Left ventricle myocardium superior (tissue), 1 donor: ENCODE measurements around the gene TMEM109. TPM values are rescaled to one million over a fixed set of nuclear protein-coding genes. Genes with fewer than 3 reads are reported as not detected.

ENCODE experiments used
- ATAC-seq: fragments of 200-7000 bp; cut with Tn5 transposase; one replicate; pipeline ENCODE4 v1.9.1; 2020; ENCODE audit warnings: mild to moderate bottlenecking, moderate library complexity
- DNase-seq: peaks from one replicate; pipeline ENCODE4 v3.0.0-alpha.2; 2020
- intact Hi-C: fragments of 100-400 bp; cut with micrococcal nuclease; formaldehyde crosslinking; loops from one replicate; pipeline ENCODE4 v1.11.0; 2022
- long read RNA-seq: library from polyadenylated mRNA; unstranded; transcript quantifications from one replicate; pipeline ENCODE4 v2.0.0, GENCODE V29; 2021
- total RNA-seq: library from RNA; stranded (reverse); fragmentation: NEBNext Ultra II Directional; extraction: Animal tissue kit (Norgen Biotek cat#: 25700); gene quantifications from one replicate; pipeline ENCODE4 v1.2.1, GENCODE V29; 2021
- donor health status: DM: no; HTN: yes; CAD: no; lungs with severe emphysema.

The TMEM109 gene, protein sequence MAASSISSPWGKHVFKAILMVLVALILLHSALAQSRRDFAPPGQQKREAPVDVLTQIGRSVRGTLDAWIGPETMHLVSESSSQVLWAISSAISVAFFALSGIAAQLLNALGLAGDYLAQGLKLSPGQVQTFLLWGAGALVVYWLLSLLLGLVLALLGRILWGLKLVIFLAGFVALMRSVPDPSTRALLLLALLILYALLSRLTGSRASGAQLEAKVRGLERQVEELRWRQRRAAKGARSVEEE
- 97.0 TPM for total RNA-seq
- long read RNA-seq, transcript TMEM109-201 (4 exons, 2,413 nt), result major isoform, 50 of 107 reads
- long read RNA-seq, partial matches to known transcripts, result 50 of 107 reads
- long read RNA-seq, other reads (novel, unspliced or antisense), result 3 of 107 reads

DNA sequence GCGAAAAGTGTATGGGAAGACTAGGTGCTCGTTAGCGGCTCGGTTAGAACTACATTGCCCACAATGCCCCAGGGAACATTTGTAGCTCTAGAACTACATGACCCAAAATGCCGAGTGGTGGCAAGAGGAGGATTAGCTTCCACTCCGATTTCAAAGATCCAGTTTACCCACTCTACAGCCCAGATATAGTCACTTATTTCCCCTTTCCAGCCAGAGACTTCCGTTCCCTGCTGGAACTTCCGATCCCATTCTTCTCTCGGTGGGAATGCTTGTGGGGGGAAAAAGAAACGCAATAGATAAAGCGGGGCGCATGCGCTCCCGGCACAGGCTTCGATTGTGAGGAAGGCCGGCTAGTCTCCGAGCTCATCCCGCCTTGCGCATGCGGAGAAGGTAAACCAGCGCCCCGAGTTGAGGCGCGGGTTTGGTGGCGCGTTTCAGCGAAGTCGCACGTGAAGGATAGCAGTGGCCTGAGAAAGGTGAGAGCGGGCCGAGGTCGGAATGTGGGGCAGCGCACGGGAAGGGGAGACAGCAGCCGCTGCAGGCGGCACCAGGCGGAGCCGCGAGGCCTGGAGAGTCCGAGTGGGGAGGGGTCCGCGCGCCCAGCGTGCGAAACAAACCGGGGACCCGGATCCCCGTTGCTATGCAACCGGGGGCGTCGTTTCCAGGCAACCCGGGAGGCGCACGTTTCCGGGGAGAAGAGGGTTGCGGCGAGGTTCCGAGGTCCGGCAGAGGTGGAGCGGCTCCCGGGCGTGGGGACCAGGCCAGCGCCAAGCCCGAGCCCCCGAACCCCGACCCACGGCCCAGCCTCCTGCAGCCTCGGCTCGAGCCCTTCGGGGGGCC lies at the start of gene TMEM109:
Gene TMEM109 (plus strand): TSS at position 366 of the 840 bp plus-strand sequence. CDS start 5,536 bp downstream, outside the sequence.
- intact Hi-C loops, result no loop called here
- ATAC-seq, result peak; percentile 88
- peak; percentile 93 for DNase-seq

DNA sequence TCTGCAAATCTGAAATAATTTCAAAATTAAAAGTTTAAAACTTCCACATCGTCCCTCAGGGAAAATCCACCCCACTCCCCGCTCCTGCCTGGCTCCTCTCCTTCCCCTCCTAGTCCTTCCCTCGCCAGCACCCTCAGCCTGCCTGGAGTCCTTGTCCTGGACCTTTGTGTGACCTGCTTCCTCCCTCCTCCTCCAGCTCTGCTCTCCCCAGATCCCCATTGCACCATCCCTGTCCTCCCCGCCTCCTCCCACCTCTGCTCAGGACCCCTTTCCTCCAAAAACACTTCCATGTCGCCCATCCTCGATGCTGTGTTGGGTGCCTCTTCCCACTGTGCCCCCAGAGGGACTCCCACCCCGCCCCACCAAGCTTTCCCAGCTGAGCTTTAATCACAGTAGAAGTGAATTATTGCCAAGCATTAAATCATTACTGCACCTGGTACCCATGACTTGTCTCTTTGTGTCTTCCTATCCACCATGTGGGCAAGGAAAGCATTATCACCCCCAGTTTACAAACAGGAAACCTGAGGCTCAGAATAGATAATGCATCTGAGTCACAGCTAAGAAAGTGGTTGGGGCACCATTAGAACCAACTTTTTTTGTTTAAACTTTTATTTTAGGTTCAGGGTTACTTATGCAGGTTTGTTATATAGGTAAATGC lies 49.0 kb upstream of the TMEM109 start:
- intact Hi-C loops, result no loop called here
- DNase-seq, result no peak
- ATAC-seq, result no peak

DNA sequence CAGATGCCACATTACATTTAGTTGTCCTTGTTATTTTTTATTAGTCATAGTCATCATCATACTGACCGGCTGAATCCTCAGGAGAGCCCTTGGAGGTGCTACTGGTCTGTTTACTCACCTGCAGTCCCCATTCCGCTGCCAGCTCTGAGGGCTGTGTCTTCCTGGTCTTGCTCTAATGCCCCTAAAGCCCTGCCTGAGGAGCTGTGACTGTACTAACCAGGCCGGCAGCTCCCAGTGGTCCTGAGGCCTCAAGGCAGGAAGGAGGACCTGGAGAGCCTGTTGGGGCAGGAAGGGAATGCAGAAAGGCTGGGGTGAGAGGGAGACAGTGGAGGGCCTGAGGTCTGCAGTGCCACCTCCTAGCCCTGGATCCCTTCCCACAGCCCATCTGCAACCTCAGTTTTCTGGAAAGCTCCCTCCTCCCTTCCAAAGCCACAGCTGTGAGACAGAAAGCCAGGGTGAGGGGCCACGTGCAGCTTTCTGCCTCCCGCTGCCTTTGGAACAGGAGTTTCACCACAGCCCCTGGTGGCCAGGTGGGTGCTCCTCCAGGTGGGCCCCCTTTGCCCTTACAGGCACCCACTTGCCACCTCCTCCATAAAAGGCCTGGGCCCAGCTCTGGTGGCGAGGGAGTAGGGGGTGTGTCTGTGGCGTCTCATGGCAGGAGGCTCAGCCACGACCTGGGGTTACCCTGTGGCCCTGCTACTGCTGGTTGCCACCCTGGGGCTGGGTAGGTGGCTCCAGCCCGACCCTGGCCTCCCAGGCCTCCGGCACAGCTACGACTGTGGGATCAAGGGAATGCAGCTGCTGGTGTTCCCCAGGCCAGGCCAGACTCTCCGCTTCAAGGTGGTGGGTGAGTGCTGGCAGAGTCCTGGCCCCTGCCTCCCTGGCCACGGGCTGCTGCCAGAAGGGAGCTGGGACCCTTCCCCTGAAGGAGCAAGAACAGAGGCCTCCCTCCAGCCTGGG lies 46.8 kb upstream of the TMEM109 start, which contains the start of gene ZP1:
Gene ZP1 (plus strand): TSS at position 632 of the 960 bp plus-strand sequence. CDS start 20 bp downstream, at position 652.
- ATAC-seq, result no peak
- intact Hi-C loops, result no loop called here
- DNase-seq, result no peak

DNA sequence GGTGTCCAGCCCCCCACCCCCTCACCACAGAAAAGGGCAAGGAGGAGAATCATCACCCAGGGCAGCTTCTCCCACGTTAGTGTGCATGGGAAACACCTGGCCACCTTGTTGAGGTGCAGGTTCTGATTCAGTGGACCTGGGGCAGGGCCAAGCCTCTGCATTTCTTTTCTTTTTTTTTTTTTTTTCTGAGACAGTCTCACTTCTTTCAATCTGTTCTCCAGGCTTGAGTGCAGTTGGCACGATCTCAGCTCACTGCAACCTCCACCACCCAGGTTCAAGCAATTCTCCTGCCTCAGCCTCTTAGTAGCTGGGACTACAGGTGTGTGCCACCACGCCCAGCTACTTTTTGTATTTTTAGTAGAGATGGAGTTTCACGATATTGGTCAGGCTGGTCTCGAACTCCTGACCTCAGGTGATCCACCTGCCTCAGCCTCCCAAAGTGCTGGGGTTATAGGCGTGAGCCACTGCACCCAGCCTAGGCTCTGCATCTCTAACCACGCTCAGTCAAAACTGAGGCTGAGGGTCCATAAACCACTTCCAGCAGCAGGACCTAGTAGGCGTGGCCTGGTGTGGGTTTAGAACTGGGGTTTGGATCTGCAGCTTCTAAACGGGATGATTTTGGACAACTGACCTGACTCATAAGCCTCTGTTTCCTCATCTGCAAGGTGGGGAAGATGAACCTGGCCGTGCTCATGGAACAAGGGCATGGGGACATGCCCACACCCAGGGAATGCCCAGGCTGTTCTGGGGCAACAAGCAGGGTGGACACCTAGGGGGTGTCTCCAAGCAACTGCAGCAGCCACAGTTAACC lies 45.9 kb upstream of the TMEM109 start:
- intact Hi-C loops, result no loop called here
- ATAC-seq (no peak), DNase-seq (no peak)

DNA sequence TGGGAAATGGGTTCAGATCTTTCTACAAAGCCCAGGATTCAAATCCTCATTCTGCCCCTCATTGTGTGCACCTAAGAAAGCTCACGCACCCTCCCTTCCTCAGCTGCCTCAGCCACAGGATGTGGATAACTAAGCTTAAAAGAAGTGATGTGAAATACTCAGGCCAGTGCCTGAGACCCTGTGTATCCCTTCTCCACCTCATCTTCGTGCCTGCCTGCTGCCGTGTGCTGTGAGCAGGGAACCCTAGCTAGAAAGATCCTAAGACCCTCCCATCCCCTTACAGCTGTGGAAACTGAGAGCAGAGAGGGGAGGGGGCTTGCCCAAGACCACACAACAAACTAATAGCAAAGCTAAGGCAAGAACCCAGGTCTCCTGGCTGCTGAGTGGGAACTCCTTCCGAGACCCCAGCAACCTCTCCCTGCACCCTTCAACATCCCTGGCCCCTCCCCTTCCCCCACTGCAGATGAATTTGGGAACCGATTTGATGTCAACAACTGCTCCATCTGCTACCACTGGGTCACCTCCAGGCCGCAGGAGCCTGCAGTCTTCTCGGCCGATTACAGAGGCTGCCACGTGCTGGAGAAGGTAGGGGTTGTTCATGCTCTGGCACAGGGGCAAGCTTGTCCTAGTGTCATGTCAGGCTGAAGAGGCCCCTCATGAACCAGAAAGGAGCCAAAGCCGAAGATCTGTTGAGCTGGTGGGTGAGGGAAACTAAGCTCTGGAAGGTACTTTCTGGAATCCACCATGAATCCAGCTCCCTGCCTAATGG lies 45.1 kb upstream of the TMEM109 start:
- intact Hi-C loops, result no loop called here
- no peak for ATAC-seq
- no peak for DNase-seq

DNA sequence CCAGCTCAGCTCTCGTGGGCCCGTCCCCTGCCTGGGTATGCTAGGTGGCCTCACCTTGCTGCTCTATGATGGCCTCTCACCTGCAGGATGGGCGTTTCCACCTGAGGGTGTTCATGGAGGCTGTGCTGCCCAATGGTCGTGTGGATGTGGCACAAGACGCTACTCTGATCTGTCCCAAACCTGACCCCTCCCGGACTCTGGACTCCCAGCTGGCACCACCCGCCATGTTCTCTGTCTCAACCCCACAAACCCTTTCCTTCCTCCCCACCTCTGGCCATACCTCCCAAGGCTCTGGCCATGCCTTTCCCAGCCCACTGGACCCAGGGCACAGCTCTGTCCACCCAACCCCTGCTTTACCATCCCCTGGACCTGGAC lies 44.5 kb upstream of the TMEM109 start:
- ATAC-seq (no peak), DNase-seq (no peak)
- intact Hi-C loops, result no loop called here

DNA sequence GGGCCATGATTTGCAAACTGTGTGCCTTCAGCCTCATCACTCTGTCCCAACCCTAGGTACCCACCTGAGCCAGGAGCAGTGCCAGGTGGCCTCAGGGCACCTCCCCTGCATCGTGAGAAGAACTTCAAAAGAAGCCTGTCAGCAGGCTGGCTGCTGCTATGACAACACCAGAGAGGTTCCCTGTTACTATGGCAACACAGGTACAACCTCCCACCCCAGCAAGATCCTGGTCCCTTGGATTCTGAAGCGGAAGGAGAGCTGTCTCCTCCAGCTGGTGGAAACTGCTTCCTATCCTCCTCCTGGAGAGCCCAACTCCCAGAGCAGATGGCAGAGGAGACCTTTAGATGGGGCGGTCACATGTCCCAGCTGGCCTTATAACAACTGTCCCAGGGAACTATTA lies 43.7 kb upstream of the TMEM109 start:
- ATAC-seq, result no peak
- no peak for DNase-seq
- intact Hi-C loops, result no loop called here

DNA sequence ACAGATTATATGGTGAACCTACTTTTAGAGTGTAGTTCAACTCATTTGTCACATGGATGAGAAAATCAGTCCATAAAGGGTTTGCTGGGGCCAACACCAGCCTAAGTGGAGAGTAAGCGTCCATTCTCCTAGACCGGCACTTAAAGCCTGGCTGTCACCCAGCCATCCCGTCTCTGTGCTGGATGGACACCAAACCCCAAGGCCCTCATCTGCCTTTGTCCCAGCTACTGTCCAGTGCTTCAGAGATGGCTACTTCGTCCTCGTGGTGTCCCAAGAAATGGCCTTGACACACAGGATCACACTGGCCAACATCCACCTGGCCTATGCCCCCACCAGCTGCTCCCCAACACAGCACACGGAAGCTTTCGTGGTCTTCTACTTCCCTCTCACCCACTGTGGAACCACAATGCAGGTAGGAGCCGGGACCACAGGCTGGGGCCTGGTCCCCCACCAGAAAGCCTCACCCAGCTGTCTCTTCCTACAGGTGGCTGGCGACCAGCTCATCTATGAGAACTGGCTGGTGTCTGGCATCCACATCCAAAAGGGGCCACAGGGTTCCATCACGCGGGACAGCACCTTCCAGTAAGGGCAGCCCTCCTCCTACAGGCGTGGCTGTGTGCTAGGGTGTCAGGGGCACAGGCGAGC lies 43.1 kb upstream of the TMEM109 start:
- no peak for ATAC-seq

DNA sequence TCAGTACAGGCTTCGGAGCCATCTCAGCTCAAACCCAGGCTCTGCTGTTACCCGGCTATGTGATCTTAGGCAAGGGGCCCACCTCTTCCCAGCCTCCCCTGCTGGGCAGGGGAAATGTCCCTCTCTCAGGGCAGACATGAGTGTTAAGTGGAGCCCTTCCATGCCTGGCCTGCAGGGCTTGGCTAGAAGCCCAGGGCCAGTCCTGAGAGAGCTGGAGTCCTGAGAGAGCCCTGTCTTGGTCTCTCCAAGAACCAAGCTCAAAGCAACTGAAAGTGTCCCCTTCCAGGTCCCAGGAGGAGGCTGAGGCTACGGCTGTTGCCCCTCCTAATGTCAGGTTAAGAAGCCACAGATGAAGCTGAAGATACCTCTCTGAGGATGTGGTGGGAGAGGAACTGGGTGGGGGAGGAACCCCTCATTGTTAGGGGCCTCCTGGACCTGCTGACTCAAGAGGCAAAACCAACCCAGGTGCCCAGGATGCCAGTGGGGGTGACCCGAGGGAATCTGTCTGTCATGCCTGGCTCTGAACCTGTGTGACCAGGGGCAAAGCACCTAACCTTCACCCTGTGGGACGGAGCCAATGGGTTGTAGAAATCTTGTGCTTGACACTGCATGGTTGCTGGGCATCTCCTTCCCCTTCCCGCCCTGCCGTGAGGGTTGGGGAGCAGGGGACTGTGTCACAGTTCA lies 42.4 kb upstream of the TMEM109 start:
- intact Hi-C loops, result no loop called here
- DNase-seq (peak; percentile 74), ATAC-seq (peak; percentile 86)

More for the DNA sequence above, 43.1 kb upstream of the TMEM109 start:
- no peak for DNase-seq
- intact Hi-C loops, result no loop called here

DNA sequence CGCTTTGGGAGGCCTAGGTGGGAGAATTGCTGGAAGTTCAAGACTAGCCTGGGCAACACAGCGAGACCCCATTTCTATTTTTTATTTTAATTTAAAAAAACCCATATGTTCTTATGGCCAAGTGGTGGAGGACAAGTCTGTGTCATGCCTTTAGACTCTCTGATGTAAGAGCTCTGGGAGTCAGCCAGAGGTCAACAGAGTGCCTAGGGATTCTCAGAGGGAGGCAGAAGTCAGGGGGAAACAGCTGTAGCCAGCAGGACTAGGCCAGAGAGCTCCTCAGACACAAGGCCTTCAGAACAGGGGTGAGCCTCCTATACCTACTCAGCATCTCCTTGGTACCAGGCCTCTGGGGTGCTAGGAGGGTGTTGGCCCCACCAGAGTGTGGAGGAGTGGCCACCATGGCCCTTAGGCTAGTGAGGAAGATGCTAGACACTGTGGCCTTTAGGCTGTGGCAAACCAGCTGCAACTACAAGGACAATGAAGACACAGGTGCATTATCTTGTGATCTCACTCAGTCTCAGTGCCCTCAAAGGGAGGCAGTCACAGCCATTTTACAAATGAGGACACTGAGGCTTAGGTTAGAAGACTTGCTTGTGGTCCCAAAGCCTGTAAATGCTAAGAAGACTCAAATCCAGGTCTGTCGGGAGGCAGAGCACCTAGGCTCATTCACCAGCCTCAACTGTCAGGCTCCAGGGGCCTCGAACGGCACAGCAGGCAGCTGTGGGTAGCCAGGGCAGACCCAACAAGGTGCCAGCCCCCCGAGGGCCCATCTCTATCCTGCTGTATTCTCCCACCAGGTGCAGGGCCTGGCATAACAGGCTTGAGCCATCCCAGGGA lies 41.6 kb upstream of the TMEM109 start:
- intact Hi-C loops, result no loop called here
- ATAC-seq, result peak; percentile 86
- no peak for DNase-seq

DNA sequence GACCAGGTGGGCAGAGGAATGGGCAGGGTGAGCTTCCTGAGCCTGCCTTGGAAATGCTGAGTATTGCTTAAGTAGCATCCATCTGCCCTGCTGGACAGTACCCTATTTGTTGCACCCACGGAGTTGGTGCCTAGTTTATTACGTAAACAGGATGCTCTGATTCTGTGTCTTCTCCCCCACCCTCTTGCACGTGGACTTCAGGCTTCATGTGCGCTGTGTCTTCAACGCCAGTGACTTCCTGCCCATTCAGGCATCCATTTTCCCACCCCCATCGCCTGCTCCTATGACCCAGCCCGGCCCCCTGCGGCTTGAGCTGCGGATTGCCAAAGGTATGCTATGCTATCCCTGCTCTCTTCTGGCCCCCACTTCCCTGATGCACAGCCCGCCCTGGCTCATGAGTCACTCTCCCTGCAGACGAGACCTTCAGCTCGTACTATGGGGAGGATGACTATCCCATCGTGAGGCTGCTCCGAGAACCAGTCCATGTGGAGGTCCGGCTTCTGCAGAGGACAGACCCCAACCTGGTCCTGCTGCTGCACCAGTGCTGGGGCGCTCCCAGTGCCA lies 40.9 kb upstream of the TMEM109 start:
- DNase-seq (peak; percentile 56), ATAC-seq (peak; percentile 32)
- intact Hi-C loops, result no loop called here

DNA sequence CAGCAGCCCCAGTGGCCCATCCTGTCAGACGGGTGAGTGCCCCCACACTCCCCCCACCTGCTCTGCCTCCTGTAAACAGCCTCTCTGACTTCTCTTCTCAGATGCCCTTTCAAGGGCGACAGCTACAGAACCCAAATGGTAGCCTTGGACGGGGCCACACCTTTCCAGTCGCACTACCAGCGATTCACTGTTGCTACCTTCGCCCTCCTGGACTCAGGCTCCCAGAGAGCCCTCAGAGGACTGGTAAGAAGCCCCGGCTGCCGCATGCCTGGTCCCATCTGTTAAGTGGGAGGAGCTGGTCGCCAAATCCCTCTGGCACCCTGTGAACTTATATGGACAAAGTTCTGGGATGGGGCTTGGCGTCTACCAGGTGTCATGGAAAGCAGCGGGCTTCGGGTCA lies 40.4 kb upstream of the TMEM109 start:
- intact Hi-C loops, result no loop called here
- DNase-seq, result no peak
- no peak for ATAC-seq

DNA sequence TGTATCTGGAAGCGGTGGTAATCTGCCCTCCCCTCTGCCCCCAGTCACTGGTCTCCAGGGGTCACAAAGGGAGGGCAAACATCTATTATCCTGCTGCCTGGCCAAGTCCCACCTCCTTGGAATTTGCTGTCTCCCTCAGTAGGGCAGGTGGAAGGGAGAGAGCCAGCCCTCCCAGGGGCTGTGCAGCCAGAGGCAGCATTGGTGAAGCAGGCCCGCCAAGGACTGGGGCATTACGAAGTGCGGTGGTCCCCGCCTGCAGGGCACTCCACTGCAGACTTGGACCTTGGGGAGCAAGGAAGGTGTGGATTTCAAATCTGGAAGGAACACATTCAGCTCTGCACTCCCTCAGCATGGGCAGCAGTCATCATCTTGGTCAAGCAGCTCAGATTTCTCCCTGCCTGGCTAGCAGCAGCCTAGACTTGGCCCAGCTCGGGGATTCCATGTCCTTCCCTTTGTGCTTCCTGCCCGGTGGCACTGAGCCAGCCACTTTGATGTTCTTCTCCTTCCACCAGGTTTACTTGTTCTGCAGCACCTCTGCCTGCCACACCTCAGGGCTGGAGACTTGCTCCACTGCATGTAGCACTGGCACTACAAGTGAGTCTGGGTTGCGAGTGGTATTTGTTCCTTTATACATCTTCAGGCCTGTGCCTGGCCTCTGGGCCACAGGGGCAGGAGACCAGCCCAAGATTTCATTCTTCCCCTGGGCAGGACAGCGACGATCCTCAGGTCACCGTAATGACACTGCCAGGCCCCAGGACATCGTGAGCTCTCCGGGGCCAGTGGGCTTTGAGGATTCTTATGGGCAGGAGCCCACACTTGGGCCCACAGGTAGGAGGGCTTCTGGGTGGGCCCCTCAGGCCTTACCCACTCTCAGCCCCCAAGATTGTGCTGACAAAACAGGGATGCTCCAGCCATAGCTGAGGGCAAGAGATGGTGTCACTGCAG lies 39.3 kb upstream of the TMEM109 start:
- intact Hi-C loops, result no loop called here
- DNase-seq (no peak), ATAC-seq (no peak)
